Measurements from ENCODE around the gene CDC5L. TPM values are rescaled to one million over a fixed set of nuclear protein-coding genes. Genes with fewer than 3 reads are reported as not detected.

CDC5L gene
- polyA plus RNA-seq, 1 of the 3 experiments (the other 2 are of a cell fraction) = 6.0 TPM

- no peaks in the 10 kb centered on the region for H3K79me2 ChIP-seq (ENCODE audit: insufficient read depth)
- no peaks in the 10 kb centered on the region for H3K36me3 ChIP-seq (replicated peaks in 1 of 2; ENCODE audit: control insufficient read depth in 1 of 2, insufficient read depth in 2 of 2, low read length in 1 of 2)
- peak overlapping the region; percentile 52; the same call in 1 of the 2 replicates for H3K9ac ChIP-seq
- 43% methylated on average over 19 of the region's 23 CpGs for WGBS (ENCODE audit: low lambda C conversion rate)
- no peak overlapping the region for H3K4me2 ChIP-seq
- no peaks in the 10 kb centered on the region for H3K9me3 ChIP-seq
- no peaks in the 10 kb centered on the region for H4K20me1 ChIP-seq (ENCODE audit: insufficient read depth)
- peak overlapping the region; percentile 84 for H2AFZ ChIP-seq (ENCODE audit: low read depth)
- TF ChIP-seq SMC3 (IDR thresholded peaks at IDR 0.05; ENCODE audit: low read depth, low read length) (peak; percentile 88), RAD21 (IDR thresholded peaks at IDR 0.05; ENCODE audit: low read length) (peak; percentile 98), EP300 (IDR thresholded peaks at IDR 0.05; ENCODE audit: borderline replicate concordance in 1 of 2, low read depth in 1 of 2, low read length in 1 of 2) (no peak), SIN3A (IDR thresholded peaks at IDR 0.05; ENCODE audit: borderline replicate concordance, low read depth, low read length) (no peak)
- TF ChIP-seq, protein P1, sequence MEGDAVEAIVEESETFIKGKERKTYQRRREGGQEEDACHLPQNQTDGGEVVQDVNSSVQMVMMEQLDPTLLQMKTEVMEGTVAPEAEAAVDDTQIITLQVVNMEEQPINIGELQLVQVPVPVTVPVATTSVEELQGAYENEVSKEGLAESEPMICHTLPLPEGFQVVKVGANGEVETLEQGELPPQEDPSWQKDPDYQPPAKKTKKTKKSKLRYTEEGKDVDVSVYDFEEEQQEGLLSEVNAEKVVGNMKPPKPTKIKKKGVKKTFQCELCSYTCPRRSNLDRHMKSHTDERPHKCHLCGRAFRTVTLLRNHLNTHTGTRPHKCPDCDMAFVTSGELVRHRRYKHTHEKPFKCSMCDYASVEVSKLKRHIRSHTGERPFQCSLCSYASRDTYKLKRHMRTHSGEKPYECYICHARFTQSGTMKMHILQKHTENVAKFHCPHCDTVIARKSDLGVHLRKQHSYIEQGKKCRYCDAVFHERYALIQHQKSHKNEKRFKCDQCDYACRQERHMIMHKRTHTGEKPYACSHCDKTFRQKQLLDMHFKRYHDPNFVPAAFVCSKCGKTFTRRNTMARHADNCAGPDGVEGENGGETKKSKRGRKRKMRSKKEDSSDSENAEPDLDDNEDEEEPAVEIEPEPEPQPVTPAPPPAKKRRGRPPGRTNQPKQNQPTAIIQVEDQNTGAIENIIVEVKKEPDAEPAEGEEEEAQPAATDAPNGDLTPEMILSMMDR (IDR thresholded peaks at IDR 0.05) = peak; percentile 91
- DNase-seq = peak; percentile 92
- ChIA-PET POLR2A (interaction anchor here (0.6 to 1.3 kb wide), 3 partner anchors 205 to 1694 kb away, joined by 3 to 4 read pairs (median 3); partner anchors contain the start of genes BICRAL and SUPT3H), CTCF (interaction anchor here (0.6 to 12.6 kb wide), 94 partner anchors 11 to 1934 kb away, joined by 3 to 222 read pairs (median 5); partner anchors contain the start of gene SUPT3H)
- H3K4me1 ChIP-seq (ENCODE audit: control insufficient read depth in 1 of 2, insufficient read depth in 2 of 2, low read depth in 1 of 2, low read length in 1 of 2) = peaks cover 4 to 6% of the 10 kb centered on the region in 2 experiments; a peak in 2 of 4 replicates
- peak overlapping the region in 1 of 2 experiments; percentile 16; a peak in 1 of 4 replicates for H3K4me3 ChIP-seq (ENCODE audit: low read depth in 2 of 2, low read length in 1 of 2)
- H3K27ac ChIP-seq (ENCODE audit: low read depth in 2 of 2, low read length in 1 of 2) = no peak overlapping the region
- no peaks in the 10 kb centered on the region for H3K9me2 ChIP-seq
- no peaks in the 10 kb centered on the region for H3K27me3 ChIP-seq (ENCODE audit: insufficient read depth)
- no peaks in the 10 kb centered on the region for H3F3A ChIP-seq (replicated peaks; ENCODE audit: insufficient read depth)
Measured at GRCh38 chr6:44475779-44476434, 88.4 kb downstream of the CDC5L start.

GRCh38 chr6:44476849-44477248 lies 89.3 kb downstream of the CDC5L start:
- WGBS (ENCODE audit: low lambda C conversion rate) = 93% methylated on average over 6 of the region's 10 CpGs
- Histone ChIP-seq H3K4me2 (no peak overlapping the region), H3K27ac (ENCODE audit: low read depth in 2 of 2, low read length in 1 of 2) (no peak overlapping the region), H4K20me1 (ENCODE audit: insufficient read depth) (no peaks in the 10 kb centered on the region), H3K4me3 (ENCODE audit: low read depth in 2 of 2, low read length in 1 of 2) (no peak overlapping the region), H3K36me3 (replicated peaks in 1 of 2; ENCODE audit: control insufficient read depth in 1 of 2, insufficient read depth in 2 of 2, low read length in 1 of 2) (no peaks in the 10 kb centered on the region), H3F3A (replicated peaks; ENCODE audit: insufficient read depth) (no peaks in the 10 kb centered on the region), H3K9me3 (no peaks in the 10 kb centered on the region), H3K79me2 (ENCODE audit: insufficient read depth) (no peaks in the 10 kb centered on the region), H2AFZ (ENCODE audit: low read depth) (no peak overlapping the region), H3K9ac (no peak overlapping the region), H3K27me3 (ENCODE audit: insufficient read depth) (no peaks in the 10 kb centered on the region), H3K9me2 (no peaks in the 10 kb centered on the region), H3K4me1 (ENCODE audit: control insufficient read depth in 1 of 2, insufficient read depth in 2 of 2, low read depth in 1 of 2, low read length in 1 of 2) (peaks cover 4 to 6% of the 10 kb centered on the region in 2 experiments; a peak in 2 of 4 replicates)
- CTCF ChIA-PET = interaction anchor here (1.2 to 12.6 kb wide), 14 partner anchors 10 to 1933 kb away, joined by 3 to 222 read pairs (median 12); partner anchors contain the start of gene SUPT3H
- TF ChIP-seq FOXM1 (IDR thresholded peaks at IDR 0.05; ENCODE audit: low read depth) (no peak), SMC3 (IDR thresholded peaks at IDR 0.05; ENCODE audit: low read depth, low read length) (no peak), EP300 (IDR thresholded peaks at IDR 0.05; ENCODE audit: borderline replicate concordance in 1 of 2, low read depth in 1 of 2, low read length in 1 of 2) (no peak), TAF1 (IDR thresholded peaks at IDR 0.05; ENCODE audit: borderline replicate concordance, low read depth, low read length) (no peak)
- DNase-seq = no peak
- POLR2A ChIA-PET = interaction anchor here (1.3 kb wide), 1 partner anchor 901 kb away, joined by 3 read pairs; the partner anchor contains the start of gene SUPT3H

Data from SK-N-SH (cell line).